Stimulated activated CD4-positive, alpha-beta T cell treated with anti-CD3 and anti-CD28 coated beads, TNF-alpha, amount 100 ng/mL, for 1 hour (primary cell): ENCODE measurements around the gene COX5B.
"Not testable (repeated sequence)": the region's sequence is repeated elsewhere in the genome, so short reads cannot be mapped to it uniquely, and the experiment has no call there.

Experiments used
- DNase-seq, 3 donors: peaks; one replicate each; pipeline ENCODE4 v3.0.0-alpha.2; 2020; ENCODE audit warnings: low read depth in 3 of 3, low spot score in 1 of 3

Gene COX5B

DNA sequence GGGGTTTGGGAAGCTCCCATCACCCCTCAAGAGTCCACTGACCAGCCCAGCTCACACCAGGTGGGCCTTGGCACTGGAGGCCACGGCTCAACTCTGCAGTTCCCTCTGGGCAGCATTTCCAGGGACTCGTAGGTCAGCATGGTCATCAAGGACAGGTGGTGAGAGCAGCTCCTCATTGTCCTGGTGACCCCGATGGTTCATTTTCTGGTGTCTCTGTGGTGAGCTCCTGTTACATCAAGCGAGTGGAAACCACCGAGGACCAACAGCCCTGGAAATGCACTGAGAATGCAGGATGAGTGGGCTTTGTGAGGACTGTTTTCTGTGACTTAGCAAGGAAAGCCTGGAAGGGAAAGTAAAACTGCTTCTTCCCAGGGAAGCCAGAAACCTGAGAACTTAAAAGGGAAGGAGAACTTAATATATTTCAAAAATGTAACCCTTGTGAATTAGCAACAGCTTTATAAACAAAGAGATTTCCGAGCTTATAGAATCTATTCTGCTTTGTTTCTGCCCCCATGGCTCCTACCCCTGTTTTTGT lies 26.8 kb downstream of the COX5B start:
- not testable (repeated sequence) for DNase-seq

DNA sequence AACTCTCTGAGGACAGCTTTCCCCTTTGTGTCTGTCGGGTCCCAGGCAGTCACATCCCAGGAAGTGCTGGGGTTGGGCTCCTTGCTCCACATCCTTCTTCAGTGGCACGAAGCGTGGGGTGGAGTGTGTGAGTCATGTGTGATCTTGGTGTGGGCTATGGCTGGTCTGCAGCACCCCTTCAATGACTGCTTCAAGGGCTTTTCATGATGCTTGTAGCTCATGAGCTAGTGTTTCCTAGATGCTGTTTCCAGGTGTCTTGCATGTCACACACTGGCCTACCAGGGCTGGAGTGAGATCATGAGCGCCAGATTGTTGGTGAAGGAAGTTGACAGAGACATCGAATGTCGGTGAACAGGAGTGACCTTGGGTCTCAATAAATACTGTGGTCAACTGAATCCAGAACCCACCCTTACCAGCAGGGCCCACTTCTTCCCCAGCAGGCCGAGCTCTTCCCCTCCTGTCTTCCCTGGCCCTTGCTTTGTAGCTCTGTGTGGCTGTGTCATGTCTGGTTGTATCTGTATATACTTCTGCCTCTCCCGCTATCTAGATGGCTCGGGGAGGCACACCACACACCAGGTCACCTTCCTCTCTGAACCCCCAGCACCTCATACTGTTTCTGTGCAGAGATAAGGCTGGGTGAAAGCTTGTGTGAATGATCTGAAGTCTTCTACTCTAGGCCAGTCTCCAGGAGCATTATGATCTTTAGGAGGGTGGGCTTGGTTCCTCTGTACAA lies 27.5 kb downstream of the COX5B start:
- DNase-seq: no peak

DNA sequence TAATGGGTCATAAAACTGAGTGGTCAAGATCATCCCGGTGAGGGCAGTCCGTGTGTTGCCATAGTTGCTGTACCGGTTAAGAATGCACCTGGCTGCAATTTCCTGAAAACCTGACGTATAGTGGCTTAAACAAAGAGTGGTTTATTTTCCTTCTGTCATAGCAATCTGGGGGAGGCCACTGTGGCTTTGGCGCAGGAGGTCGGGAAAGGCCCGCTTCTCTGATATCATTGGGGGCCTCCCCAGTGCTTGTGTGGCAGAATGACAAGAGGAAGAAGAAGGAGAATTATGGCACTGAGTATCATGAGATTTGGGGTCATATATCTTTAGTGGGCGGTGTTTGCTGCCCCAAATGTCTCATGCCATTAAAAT lies 28.0 kb downstream of the COX5B start:
- DNase-seq: no peak

DNA sequence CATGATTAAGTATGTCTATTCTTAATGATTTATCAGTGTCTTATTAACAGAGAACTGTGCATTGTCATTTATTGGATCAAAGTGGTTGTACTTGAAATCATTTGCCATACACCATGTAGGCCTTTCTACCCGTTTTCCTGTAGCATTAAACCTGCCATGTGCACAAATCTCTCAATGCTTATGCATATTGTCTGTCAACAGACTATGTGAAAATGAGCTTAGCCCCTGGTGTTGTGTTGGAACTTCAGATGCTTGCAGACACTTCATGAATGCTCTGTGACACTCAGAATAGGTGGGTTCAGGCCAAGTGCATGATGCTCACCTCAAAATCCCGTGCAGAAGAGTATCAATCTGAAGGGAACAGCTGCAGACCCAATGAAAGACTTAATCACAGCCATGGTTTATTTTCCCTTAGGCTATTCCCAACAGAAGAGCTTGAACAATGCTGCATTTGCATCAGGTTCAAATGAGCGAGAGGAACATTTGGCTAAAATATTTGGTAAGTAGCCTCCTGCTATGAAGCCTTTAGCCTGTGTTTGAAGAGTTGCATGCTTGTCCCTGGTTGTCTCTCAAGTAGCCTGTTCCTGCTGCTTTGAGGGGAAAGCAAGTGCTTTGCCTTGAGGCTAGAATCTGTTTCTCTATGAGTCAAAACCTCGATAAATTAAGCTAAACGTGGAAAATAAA lies 29.7 kb downstream of the COX5B start:
- DNase-seq: no peak

DNA sequence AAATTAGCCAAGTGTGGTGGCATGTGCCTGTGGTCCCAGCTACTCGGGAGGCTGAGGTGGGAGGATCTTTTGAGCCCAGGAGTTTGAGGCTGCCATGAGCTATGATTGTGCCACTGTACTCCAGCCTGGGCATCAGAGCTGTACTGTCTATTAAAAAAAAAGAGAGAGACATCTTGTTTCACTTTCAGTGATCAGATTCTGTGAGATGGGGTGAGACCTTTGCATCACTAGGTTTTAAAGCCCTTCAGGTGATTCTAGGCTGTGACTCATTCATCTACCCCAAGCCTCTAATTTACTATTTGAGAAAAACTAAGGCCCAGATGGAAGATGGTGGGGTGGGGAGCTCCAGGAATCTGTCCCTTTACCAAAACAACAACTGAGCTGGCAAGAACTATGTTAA lies 30.8 kb downstream of the COX5B start:
- DNase-seq: no peak

DNA sequence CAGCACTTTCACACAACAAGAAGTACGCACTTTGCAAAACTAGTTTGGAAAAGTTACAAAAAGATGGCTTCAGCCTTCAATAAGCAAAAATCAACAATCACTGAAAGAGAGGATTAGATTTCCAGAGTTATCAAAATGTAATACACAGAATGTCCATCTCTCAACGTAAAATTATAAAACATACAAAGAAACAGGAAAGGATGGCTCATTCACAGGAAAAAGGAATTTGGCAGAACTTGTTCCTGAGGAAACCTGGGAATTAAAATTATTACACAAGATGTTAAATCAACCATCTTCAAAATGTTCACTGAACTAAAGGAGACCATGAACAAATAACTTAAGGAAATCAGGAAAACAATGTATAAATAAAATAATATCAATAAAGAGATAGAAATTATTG lies 31.6 kb downstream of the COX5B start:
- no peak for DNase-seq

DNA sequence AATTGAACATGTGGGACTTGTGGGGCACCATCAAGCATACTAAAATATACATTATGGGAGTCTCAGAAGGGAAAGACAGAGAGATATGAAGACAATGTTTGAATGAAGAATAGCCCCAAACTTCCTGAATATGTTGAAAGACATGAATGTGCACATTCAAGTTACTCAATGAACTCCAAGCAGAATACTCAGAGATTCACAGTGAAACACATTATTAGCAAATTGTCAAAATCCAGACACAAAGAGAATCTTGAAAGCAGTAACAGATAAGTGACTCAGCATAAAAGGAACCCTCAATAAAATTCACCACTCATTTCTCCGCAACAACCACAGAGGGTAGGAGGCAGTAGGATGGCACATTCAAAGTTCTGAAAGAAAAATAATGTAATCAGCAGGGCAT lies 32.4 kb downstream of the COX5B start:
- no peak for DNase-seq

- DNase-seq: not testable (repeated sequence)
Measured at GRCh38 chr2:97687235-97687634, 41.4 kb downstream of the COX5B start.

- DNase-seq: no peak
Measured at GRCh38 chr2:97688062-97688827, 42.4 kb downstream of the COX5B start.

- no peak for DNase-seq
Measured at GRCh38 chr2:97691166-97691565, 45.3 kb downstream of the COX5B start.

GRCh38 chr2:97693476-97693875 lies 47.6 kb downstream of the COX5B start:
- no peak for DNase-seq

DNA sequence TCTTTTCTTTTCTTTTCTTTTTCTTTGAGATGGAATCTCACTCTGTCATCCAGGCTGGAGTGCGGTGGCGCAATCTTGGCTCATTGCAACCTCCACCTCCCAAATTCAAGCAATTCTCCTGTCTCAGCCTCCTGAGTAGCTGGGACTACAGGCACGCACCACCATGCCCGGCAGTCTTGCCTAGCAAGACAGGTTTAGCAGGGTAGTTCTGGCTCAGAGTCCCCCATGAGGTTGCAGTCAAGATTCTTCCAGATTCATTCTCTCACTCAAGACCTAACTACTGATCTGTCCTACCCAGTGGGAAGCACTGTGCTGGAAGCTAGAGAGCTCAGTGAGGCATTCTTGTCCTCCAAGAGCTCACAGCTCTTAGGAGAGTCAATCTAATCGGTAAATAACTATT lies 49.9 kb downstream of the COX5B start:
- no peak for DNase-seq

- DNase-seq: peak; percentile 83 to 95 (median 85)
Measured at GRCh38 chr2:97697252-97698235, 51.7 kb downstream of the COX5B start.
